ENCODE results near the gene KHSRP. TPM values are rescaled to one million over a fixed set of nuclear protein-coding genes. Genes with fewer than 3 reads are reported as not detected.

The KHSRP gene
- total and polyA plus RNA-seq, 2 of the 13 experiments (the other 11 are each of a cell fraction or from before 2014, with no cell fraction given), result 72.1 to 129 TPM

- TF ChIP-seq KDM3A (CRISPR knock-in tag; IDR thresholded peaks at IDR 0.05; ENCODE audit: low read depth) (no peak), THAP11 (CRISPR knock-in tag; IDR thresholded peaks at IDR 0.05) (peak; percentile 41), MED13 (CRISPR knock-in tag; IDR thresholded peaks at IDR 0.05) (no peak), TCF7 (IDR thresholded peaks at IDR 0.05; ENCODE audit: low read depth) (peak; percentile 78), ZBTB34 (CRISPR knock-in tag; IDR thresholded peaks at IDR 0.05) (no peak), ARID2 (CRISPR knock-in tag; IDR thresholded peaks at IDR 0.05; ENCODE audit: borderline replicate concordance) (no peak), MTA3 (CRISPR knock-in tag; IDR thresholded peaks at IDR 0.05) (no peak), TSC22D2 (CRISPR knock-in tag; IDR thresholded peaks at IDR 0.05; ENCODE audit: borderline replicate concordance) (no peak), ZSCAN31 (CRISPR knock-in tag; IDR thresholded peaks at IDR 0.05; ENCODE audit: low read depth) (no peak), ZNF17 (CRISPR knock-in tag; IDR thresholded peaks at IDR 0.05) (no peak), KDM5B (CRISPR knock-in tag; IDR thresholded peaks at IDR 0.05; ENCODE audit: borderline replicate concordance) (no peak; the same call in 1 of the 2 replicates)
- TF ChIP-seq, protein P1, sequence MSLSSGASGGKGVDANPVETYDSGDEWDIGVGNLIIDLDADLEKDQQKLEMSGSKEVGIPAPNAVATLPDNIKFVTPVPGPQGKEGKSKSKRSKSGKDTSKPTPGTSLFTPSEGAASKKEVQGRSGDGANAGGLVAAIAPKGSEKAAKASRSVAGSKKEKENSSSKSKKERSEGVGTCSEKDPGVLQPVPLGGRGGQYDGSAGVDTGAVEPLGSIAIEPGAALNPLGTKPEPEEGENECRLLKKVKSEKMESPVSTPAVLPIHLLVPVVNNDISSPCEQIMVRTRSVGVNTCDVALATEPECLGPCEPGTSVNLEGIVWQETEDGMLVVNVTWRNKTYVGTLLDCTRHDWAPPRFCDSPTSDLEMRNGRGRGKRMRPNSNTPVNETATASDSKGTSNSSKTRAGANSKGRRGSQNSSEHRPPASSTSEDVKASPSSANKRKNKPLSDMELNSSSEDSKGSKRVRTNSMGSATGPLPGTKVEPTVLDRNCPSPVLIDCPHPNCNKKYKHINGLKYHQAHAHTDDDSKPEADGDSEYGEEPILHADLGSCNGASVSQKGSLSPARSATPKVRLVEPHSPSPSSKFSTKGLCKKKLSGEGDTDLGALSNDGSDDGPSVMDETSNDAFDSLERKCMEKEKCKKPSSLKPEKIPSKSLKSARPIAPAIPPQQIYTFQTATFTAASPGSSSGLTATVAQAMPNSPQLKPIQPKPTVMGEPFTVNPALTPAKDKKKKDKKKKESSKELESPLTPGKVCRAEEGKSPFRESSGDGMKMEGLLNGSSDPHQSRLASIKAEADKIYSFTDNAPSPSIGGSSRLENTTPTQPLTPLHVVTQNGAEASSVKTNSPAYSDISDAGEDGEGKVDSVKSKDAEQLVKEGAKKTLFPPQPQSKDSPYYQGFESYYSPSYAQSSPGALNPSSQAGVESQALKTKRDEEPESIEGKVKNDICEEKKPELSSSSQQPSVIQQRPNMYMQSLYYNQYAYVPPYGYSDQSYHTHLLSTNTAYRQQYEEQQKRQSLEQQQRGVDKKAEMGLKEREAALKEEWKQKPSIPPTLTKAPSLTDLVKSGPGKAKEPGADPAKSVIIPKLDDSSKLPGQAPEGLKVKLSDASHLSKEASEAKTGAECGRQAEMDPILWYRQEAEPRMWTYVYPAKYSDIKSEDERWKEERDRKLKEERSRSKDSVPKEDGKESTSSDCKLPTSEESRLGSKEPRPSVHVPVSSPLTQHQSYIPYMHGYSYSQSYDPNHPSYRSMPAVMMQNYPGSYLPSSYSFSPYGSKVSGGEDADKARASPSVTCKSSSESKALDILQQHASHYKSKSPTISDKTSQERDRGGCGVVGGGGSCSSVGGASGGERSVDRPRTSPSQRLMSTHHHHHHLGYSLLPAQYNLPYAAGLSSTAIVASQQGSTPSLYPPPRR (CRISPR knock-in tag; IDR thresholded peaks at IDR 0.05; ENCODE audit: borderline replicate concordance), result peak; percentile 29; the same call in 1 of the 2 replicates
- TF ChIP-seq, protein P2, sequence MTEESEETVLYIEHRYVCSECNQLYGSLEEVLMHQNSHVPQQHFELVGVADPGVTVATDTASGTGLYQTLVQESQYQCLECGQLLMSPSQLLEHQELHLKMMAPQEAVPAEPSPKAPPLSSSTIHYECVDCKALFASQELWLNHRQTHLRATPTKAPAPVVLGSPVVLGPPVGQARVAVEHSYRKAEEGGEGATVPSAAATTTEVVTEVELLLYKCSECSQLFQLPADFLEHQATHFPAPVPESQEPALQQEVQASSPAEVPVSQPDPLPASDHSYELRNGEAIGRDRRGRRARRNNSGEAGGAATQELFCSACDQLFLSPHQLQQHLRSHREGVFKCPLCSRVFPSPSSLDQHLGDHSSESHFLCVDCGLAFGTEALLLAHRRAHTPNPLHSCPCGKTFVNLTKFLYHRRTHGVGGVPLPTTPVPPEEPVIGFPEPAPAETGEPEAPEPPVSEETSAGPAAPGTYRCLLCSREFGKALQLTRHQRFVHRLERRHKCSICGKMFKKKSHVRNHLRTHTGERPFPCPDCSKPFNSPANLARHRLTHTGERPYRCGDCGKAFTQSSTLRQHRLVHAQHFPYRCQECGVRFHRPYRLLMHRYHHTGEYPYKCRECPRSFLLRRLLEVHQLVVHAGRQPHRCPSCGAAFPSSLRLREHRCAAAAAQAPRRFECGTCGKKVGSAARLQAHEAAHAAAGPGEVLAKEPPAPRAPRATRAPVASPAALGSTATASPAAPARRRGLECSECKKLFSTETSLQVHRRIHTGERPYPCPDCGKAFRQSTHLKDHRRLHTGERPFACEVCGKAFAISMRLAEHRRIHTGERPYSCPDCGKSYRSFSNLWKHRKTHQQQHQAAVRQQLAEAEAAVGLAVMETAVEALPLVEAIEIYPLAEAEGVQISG (CRISPR knock-in tag; IDR thresholded peaks at IDR 0.05), result no peak
- TF ChIP-seq, protein P3, sequence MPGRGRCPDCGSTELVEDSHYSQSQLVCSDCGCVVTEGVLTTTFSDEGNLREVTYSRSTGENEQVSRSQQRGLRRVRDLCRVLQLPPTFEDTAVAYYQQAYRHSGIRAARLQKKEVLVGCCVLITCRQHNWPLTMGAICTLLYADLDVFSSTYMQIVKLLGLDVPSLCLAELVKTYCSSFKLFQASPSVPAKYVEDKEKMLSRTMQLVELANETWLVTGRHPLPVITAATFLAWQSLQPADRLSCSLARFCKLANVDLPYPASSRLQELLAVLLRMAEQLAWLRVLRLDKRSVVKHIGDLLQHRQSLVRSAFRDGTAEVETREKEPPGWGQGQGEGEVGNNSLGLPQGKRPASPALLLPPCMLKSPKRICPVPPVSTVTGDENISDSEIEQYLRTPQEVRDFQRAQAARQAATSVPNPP (CRISPR knock-in tag; IDR thresholded peaks at IDR 0.05), result no peak
- TF ChIP-seq, protein P4, sequence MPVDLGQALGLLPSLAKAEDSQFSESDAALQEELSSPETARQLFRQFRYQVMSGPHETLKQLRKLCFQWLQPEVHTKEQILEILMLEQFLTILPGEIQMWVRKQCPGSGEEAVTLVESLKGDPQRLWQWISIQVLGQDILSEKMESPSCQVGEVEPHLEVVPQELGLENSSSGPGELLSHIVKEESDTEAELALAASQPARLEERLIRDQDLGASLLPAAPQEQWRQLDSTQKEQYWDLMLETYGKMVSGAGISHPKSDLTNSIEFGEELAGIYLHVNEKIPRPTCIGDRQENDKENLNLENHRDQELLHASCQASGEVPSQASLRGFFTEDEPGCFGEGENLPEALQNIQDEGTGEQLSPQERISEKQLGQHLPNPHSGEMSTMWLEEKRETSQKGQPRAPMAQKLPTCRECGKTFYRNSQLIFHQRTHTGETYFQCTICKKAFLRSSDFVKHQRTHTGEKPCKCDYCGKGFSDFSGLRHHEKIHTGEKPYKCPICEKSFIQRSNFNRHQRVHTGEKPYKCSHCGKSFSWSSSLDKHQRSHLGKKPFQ (CRISPR knock-in tag; IDR thresholded peaks at IDR 0.05; ENCODE audit: insufficient replicate concordance), result no peak
These were observed 21.6 kb downstream of the KHSRP start (continued) for GRCh38 chr19:6402837-6403608.
